ENCODE measurements around the gene LRRC59.

LRRC59 gene

DNA sequence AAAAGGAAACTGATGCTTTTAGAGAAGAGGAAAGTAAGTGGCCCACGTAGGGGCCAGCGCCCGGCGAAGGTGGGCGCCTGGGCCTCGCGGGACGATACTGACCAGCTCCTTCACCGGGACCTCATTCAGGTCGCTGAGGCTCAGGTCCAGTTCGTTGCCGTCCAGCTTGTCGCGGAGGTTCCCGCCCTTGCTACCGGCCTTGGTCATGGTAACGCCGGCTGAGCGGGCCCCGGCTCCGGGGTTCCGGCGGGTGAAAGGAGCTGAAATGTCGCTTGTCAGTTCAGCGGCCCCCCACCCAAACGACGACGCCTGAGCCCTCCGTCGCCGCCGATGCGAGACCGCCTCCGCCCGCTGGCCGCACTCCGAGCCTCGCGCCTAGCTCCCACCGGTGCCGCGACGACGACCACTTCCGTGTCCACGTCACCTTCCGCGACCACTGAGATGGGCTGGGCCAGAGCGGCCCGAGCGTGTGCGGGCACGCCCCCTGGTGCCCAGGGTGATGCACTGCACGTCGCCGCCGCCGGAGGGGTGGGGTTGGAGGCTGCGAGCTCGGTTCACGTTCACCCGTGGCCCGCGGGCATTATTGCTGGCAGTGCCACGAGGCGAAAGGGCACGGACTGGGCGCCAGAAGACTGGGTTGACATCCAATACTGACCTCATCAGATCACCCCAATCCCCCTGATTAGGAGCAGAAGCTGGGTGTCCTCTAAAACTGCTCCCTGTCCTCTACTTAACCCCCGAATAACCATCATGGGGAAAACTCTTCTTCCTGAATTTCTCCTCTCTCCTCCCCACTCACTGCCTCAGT lies at the start of gene LRRC59:
Gene LRRC59 (minus strand): TSS at position 413 of the 808 bp plus-strand sequence. CDS start 206 bp downstream, at position 207.
- peak; percentile 95 for TF ChIP-seq POLR2A (IDR thresholded peaks at IDR 0.05; ENCODE audit: low read depth, low read length)
- FAIRE-seq = no peak
- peak; percentile 92 for DNase-seq (ENCODE audit: insufficient read length, low spot score)

GRCh38 chr17:50445730-50446325 lies 48.5 kb upstream of the LRRC59 start:
- no peak for TF ChIP-seq POLR2A (IDR thresholded peaks at IDR 0.05; ENCODE audit: low read depth, low read length)
- DNase-seq (ENCODE audit: insufficient read length, low spot score) = no peak
- FAIRE-seq = no peak

DNA sequence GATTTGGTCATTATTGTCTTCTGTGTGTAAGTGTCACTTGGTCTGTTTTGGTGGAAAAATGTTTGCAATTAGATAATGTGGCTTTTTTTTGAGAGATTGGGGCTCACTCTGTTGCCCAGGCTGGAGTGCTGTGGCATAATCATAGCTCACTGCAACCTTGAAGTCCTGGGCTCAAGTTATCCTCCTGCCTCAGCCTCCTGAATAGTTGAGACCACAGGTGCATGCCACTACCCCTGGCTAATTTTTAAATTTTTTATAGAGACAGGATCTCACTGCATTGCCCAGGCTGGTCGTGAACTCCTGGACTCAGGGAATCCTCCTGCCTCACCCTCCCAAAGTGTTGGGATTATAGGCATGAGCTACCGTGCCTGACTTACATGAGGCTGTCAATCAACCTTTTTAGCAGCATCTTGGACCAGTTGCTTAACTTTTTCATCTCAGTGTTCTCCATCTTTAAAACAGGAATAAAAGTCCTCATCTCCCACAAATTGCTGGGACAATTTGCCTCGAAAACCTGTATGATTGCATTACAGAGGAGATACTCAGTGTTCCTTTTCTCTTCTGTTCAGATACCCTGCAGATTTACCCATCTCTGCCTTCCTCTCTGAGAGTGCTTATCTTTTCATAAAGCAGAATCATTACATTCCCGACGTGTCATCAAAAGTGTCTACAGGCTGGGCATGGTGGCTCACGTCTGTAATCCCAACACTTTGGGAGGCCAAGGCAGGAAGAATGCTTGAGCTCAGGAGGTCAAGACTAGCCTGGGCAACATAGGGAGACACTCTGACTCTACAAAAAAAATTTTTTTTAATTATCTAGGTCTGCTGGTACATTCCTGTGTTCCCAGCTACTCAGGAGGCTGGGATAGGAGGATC lies 47.8 kb upstream of the LRRC59 start:
- TF ChIP-seq POLR2A (IDR thresholded peaks at IDR 0.05; ENCODE audit: low read depth, low read length) = no peak
- DNase-seq (ENCODE audit: insufficient read length, low spot score) (no peak), FAIRE-seq (no peak)

- DNase-seq (ENCODE audit: insufficient read length, low spot score) (no peak), FAIRE-seq (no peak)
Measured at GRCh38 chr17:50443505-50443974, 46.2 kb upstream of the LRRC59 start.

DNA sequence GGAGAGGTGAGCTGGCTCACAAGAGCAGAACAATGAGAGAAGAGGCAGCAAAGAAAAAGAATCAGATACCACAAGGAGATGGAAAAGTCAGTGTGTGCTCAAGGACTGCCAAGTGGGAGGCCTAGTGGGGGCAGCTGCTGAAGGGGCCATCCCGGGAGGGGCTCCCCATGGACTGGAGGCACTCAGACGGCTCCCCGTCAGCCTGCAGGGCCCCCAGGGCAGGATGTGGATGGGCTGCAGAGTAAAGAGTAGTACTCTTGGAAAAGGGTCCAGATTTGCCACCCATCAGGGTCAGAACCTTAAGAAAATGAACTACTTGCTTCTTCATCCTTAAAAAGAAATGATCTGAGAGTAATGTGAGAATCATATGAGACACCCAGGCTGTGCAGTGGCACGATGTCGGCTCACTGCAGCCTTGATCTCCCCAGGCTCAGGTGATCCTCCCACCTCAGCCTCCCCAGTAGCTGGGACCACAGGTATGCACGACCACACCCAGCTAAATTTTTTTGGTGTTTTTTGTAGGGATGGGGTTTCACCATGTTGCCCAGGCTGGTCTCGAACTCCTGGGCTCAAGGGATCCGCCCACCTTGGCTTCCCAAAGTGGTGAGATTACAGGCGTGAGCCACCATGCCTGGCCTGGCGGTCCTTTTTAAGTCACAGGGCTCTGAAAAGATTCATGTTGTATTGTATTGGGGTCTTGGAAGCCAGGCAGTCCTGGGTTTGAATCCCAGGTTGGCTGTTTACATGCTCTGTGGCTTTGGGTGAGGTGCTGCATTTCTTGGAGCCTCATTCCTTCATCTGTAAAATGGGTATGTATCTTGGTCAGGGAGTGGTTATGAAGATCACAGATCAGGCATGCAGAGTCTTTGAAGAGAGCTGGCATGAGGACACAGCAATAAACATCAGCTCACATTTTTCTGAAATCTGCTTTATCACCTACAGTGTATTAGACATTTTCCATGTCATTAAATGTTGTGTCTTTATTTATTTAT lies 43.8 kb upstream of the LRRC59 start:
- DNase-seq (ENCODE audit: insufficient read length, low spot score) = no peak

More at GRCh38 chr17:50443505-50443974, 46.2 kb upstream of the LRRC59 start:
- TF ChIP-seq POLR2A (IDR thresholded peaks at IDR 0.05; ENCODE audit: low read depth, low read length) = no peak

GRCh38 chr17:50440172-50440837 lies 43.0 kb upstream of the LRRC59 start:
- FAIRE-seq = no peak
- DNase-seq (ENCODE audit: insufficient read length, low spot score) = no peak
- no peak for TF ChIP-seq POLR2A (IDR thresholded peaks at IDR 0.05; ENCODE audit: low read depth, low read length)

More for the DNA sequence above, 43.8 kb upstream of the LRRC59 start:
- no peak for TF ChIP-seq POLR2A (IDR thresholded peaks at IDR 0.05; ENCODE audit: low read depth, low read length)
- FAIRE-seq = no peak

DNA sequence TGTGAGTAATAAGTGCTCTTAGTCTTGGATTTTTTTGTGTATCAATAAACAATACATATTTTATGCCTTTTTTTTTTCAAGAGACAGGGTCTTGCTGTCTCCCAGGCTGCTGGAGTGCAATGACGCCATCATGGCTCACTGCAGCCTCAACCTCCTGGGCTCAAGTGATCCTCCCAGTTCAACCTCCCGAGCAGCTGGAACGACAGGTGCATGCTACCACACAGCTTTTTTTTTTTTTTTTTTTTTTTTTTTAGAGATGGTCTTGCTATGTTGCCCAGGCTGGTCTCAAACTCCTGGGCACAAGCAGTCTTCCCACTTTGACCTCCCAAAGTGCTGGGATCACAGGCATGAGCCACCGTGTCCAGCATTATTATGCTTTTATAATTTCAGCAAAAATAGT lies 41.7 kb upstream of the LRRC59 start:
- FAIRE-seq (no peak), DNase-seq (ENCODE audit: insufficient read length, low spot score) (no peak)
- no peak for TF ChIP-seq POLR2A (IDR thresholded peaks at IDR 0.05; ENCODE audit: low read depth, low read length)

DNA sequence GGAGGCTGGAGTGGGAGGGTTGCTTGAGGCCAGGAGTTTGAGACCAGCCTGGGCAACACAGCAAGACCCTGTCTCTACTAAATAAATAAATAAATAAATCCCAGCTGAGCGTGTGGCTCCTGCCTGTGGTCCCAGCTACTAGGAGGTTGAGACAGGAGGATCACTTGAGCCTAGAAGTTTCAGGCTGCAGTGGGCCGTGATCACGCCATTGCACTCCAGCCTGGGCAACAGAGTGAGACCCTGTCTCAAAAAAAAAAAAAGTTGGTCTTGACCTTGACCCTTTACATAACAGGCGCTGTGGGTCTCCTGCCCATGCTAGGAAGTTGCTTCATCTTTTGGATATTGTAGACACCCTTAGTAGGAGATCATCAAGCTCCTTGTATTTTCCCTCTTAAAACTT lies 40.1 kb upstream of the LRRC59 start:
- no peak for TF ChIP-seq POLR2A (IDR thresholded peaks at IDR 0.05; ENCODE audit: low read depth, low read length)
- FAIRE-seq = no peak
- no peak for DNase-seq (ENCODE audit: insufficient read length, low spot score)

DNA sequence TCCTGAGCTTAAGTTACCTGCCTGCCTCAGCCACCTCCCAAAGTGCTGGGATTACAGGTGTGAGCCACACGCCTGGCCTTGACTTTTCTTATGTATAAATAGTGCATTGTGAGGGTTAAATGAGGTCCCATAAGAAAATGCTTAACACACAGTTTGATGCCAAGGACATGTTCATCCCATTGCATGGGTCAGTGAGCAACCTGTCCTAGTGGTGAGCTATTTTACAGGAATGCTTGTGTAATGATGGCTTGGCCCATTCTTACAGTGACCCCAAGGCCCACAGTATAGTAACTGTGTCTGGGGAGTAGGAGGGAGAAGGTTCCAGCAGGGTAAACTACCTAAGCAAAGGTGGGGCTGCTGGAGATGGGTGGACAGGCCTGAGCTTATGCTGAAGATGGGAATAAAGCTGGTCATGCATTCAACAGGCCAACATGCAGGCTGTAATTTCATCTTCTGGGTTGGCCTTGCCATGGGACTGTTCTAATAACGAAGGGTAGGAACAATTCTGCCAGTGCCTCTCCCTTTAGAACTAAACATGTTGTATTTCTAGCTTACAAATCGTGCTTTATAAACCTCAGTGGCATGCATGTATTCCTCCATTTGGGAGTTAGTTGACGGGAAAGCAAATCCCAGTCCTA lies 34.9 kb upstream of the LRRC59 start:
- TF ChIP-seq POLR2A (IDR thresholded peaks at IDR 0.05; ENCODE audit: low read depth, low read length) = no peak
- FAIRE-seq (no peak), DNase-seq (ENCODE audit: insufficient read length, low spot score) (no peak)

DNA sequence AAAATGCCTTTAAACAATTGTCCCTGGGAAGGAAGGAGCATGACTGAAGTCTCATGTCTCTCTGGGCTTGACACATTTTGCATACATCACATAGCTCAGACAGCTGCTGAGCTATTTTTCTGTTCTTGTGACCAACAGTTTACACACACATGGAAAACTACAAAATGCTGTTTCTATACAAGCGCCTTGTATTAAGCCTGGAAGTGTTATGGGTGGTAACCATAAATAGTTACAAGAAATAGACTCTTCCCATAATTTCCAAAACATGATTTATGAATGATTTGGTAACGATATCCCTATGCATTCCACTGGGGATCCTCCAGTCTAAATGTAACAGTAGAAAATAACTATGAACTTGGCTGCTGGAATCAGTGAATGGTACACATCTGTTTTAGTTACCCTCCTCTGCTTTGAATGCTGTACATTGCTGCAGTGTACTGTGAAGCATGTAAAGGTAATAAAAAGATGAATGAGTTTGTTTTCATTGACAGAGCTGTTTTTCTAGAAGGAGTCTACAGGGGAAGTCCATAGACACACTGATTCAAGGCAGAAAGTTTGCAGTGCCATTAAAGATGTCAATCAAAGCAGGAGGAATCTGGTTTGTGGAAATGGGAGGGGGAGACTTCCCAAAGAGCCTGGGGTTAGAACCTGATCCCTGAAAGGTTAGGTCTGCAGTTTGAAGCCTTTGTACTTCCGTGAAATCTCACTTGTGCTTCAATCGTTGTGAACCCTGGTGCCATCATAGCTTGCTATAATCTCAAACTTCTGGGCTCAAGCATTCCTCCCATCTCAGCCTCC lies 33.7 kb upstream of the LRRC59 start:
- DNase-seq (ENCODE audit: insufficient read length, low spot score) (no peak), FAIRE-seq (no peak)
- no peak for TF ChIP-seq POLR2A (IDR thresholded peaks at IDR 0.05; ENCODE audit: low read depth, low read length)

DNA sequence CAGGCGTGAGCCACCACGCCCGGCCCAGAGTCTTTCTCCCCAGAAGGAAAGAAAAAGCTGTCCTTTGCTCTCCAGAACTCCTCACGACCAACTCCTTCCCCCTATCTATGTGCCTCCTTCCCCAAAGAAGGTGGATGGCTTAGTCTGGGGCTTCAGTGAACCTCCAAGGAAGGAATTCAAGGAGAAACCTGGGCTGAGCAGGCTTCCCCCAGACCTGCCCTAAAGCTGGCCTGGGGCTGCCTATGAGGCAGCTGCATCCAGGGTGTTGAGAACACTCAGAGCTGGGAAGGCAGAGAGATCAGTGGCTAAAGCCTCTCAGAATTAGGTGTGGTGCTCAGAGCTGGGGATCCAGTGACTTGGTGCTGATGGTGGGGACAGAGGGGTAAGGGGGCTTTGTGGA lies 32.5 kb upstream of the LRRC59 start:
- TF ChIP-seq POLR2A (IDR thresholded peaks at IDR 0.05; ENCODE audit: low read depth, low read length) = no peak
- DNase-seq (ENCODE audit: insufficient read length, low spot score) (no peak), FAIRE-seq (no peak)
